Thyroid gland (tissue), 4 donors: Measurements from ENCODE around the gene SRBD1. TPM values are rescaled to one million over a fixed set of nuclear protein-coding genes. Genes with fewer than 3 reads are reported as not detected.

Source experiments
- DNase-seq, 2 donors: peaks; one replicate each; pipeline ENCODE4 v3.0.0-alpha.2; 2019
- H3K27ac ChIP-seq, 3 donors: fragments of 200-600 bp; sonication (generic); 1 replicate in 2 of 3; 2 replicates in 1 of 3; pipeline ENCODE4 v1.5.1; 2016 to 2019; ENCODE audit warnings: mild to moderate bottlenecking in 1 of 3, moderate library complexity in 1 of 3
- H3K27me3 ChIP-seq: fragments of 200-600 bp; sonication (generic); one replicate; pipeline ENCODE4 v1.5.1; 2019
- H3K36me3 ChIP-seq, 2 donors: fragments of 200-600 bp; sonication (generic); one replicate each; pipeline ENCODE4 v1.5.1; 2016 to 2019
- H3K4me1 ChIP-seq, 2 donors: fragments of 200-600 bp; sonication (generic); one replicate each; pipeline ENCODE4 v1.5.1; 2017 to 2019
- H3K4me3 ChIP-seq, 3 donors: fragments of 200-600 bp; sonication (generic); replicated peaks in 1 of 3; 1 replicate in 2 of 3; 2 replicates in 1 of 3; pipeline ENCODE4 v1.5.1; 2016; ENCODE audit warnings: mild to moderate bottlenecking in 1 of 3
- H3K9me3 ChIP-seq: fragments of 200-600 bp; sonication (generic); one replicate; pipeline ENCODE4 v1.5.1; 2017
- CTCF ChIP-seq, 6 experiments: fragments of 200-600 bp in 3 of 6; fragments of 450-650 bp in 3 of 6; sonication (generic) in 3 of 6; IDR thresholded peaks; one replicate each; pipeline ENCODE4 v1.5.1; 2016 to 2019; ENCODE audit warnings: antibody characterized with exemption in 6 of 6, mild to moderate bottlenecking in 2 of 6, inconsistent platforms in 1 of 6, moderate library complexity in 1 of 6
- POLR2A ChIP-seq, 2 donors: fragments of 450-650 bp; IDR thresholded peaks; one replicate each; pipeline ENCODE4 v1.6.1; 2017; ENCODE audit warnings: antibody characterized with exemption in 2 of 2, mild to moderate bottlenecking in 2 of 2, moderate library complexity in 1 of 2
- WGBS, 2 donors: methylation state at CpG; one replicate each; pipeline ENCODE4 v1.1.5; 2017; 5-methylcytosine and 5-hydroxymethylcytosine counted together
- intact Hi-C: fragments of 100-400 bp; cut with DNase I; formaldehyde crosslinking; loops from one replicate; pipeline ENCODE4 v1.15.1; 2023
- total RNA-seq, 4 donors: library from RNA; depleted of rRNA; stranded (reverse); fragments of >200 nt; gene quantifications; one replicate each; pipeline ENCODE4 v1.2.3, GENCODE V29; 2016

The SRBD1 gene
- total RNA-seq, 4 donors from 2014 or later, result 23.1 to 33.3 (median 27.2) TPM

DNA sequence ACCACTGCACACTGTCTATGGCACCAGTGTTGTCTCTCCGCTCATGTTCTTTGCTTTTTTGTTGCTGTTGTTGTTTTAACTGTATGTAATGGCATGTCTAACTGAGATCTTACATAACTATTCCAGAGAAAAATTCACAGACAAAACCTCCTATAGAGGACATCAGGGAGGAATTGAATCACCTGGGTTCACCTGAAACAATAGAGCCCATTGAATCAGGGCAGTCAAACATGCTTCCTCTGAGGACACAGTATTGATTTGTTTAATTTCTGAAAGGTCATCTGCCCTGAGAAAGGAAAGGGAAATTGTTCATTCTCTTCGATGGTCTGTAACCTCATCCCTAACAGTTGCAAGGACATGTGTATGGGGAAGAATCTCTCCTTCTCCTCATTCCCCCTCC is 237.5 kb downstream of the SRBD1 start:
- 92 to 93% methylated on average over 2 of the region's 2 CpGs for WGBS, 2 donors
- no peak for DNase-seq
- no peak overlapping the region for H3K27ac ChIP-seq
- H3K27me3 ChIP-seq, result no peaks in the 10 kb centered on the region
- H3K36me3 ChIP-seq, result no peaks in the 10 kb centered on the region
- no peaks in the 10 kb centered on the region for H3K4me1 ChIP-seq
- H3K4me3 ChIP-seq, result no peak overlapping the region
- no peaks in the 10 kb centered on the region for H3K9me3 ChIP-seq
- no peak for TF ChIP-seq POLR2A (IDR thresholded peaks at IDR 0.05)
- TF ChIP-seq CTCF (IDR thresholded peaks at IDR 0.05), result no peak
- intact Hi-C loops, result no loop called here

DNA sequence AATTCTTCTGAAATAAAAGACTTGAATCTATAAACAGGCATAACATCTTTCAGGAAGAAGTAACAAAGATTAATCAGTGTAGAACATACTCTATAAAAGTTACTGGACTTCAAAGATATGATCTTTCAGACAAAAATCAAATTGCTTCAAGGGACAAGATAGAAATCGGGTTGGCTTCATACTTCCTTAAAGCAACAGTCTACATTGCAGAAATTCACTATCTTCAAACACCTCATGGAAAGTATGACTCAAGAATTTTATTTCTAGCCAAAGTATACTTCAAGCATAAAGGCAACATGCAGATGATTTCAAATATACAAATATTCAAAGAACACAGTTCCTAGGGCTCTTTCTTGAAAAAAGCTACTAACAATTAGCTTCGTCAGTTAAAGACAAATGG is 240.7 kb downstream of the SRBD1 start:
- Histone ChIP-seq H3K27me3 (no peaks in the 10 kb centered on the region), H3K27ac (no peak overlapping the region), H3K9me3 (no peaks in the 10 kb centered on the region), H3K36me3 (no peaks in the 10 kb centered on the region), H3K4me3 (no peak overlapping the region), H3K4me1 (no peaks in the 10 kb centered on the region)
- DNase-seq, result no peak
- intact Hi-C loops, result no loop called here
- TF ChIP-seq POLR2A (IDR thresholded peaks at IDR 0.05) (no peak), CTCF (IDR thresholded peaks at IDR 0.05) (no peak)
- WGBS, 2 donors, result 92 to 93% methylated on average over 2 of the region's 2 CpGs

DNA sequence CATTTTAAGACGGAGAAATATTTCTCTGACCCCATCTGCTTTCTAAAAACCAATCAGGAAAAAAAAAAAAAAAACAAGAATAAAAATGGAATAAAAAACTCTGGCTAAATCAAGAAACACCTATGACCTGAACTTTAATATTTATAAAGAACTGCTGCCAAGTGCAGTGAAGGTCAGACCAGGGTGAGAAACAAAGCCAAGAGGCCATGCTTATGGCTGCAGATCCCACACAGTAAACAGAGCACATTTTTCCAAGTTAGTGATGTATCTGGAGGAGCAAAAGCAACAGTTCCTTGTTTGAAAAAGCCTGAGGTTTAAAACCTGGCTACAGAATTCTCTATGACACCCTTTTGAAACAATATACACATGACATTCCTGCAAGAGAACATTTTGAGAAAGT is 242.3 kb downstream of the SRBD1 start:
- H3K27me3 ChIP-seq, result no peaks in the 10 kb centered on the region
- no peak overlapping the region for H3K4me3 ChIP-seq
- no peak overlapping the region for H3K27ac ChIP-seq
- H3K4me1 ChIP-seq, result no peaks in the 10 kb centered on the region
- no peaks in the 10 kb centered on the region for H3K9me3 ChIP-seq
- H3K36me3 ChIP-seq, result no peaks in the 10 kb centered on the region
- TF ChIP-seq POLR2A (IDR thresholded peaks at IDR 0.05) (no peak), CTCF (IDR thresholded peaks at IDR 0.05) (no peak)
- 97% methylated on average over 1 of the region's 1 CpG for WGBS, 2 donors
- DNase-seq, result no peak
- intact Hi-C loops, result no loop called here

DNA sequence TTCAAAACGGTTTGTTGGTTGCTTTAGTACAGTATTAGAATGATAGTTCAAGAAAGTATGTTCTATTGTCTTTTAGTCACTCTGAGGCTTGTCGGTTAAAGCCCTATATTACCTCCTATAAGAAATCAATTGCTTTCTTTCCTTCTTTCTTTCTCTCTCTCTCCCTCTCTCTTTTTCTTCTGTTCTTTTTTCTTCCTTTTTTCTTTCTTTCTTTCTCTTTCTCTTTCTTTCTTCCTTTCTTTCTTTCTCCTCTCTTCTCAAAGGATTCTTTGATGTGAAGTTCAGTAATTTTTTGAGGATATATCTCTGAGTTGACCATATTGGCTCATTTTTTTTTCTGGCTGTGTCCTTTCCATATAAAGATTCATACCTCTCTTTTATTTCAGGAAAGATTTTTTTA is 249.4 kb downstream of the SRBD1 start:
- Histone ChIP-seq H3K4me1 (no peaks in the 10 kb centered on the region), H3K4me3 (no peak overlapping the region), H3K27ac (no peak overlapping the region), H3K36me3 (no peaks in the 10 kb centered on the region), H3K27me3 (no peaks in the 10 kb centered on the region), H3K9me3 (no peaks in the 10 kb centered on the region)
- intact Hi-C loops, result no loop called here
- DNase-seq, result no peak
- TF ChIP-seq CTCF (IDR thresholded peaks at IDR 0.05), result no peak
- no peak for TF ChIP-seq POLR2A (IDR thresholded peaks at IDR 0.05)
- 83 to 85% methylated on average over 2 of the region's 2 CpGs for WGBS, 2 donors

DNA sequence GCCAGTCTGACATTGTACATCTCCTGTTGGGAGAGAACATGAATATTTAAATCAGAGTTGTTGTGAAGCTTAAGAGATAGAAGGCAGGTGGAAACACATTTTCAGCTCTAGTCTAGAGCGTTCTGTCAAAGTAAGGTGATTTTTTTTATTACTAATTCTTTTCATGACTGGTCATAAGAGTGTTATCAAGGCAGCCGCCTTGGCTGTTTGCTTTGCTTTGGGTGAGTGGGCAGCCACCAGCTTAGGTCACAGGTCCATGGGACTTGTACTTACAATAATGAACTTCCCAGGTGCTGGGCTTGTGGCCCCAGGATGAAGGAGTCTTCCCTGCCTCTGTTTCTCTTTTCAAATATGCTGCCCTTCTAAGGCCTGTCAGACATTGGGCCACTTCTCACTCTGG is 256.3 kb downstream of the SRBD1 start:
- Histone ChIP-seq H3K36me3 (no peaks in the 10 kb centered on the region), H3K27ac (no peak overlapping the region), H3K27me3 (no peaks in the 10 kb centered on the region), H3K4me3 (no peak overlapping the region), H3K9me3 (no peaks in the 10 kb centered on the region), H3K4me1 (peaks cover 0 to 8% of the 10 kb centered on the region in 2 donors)
- 31 to 44% methylated on average over 2 of the region's 2 CpGs for WGBS, 2 donors
- intact Hi-C loops, result no loop called here
- peak; percentile 45 to 68 for DNase-seq
- TF ChIP-seq POLR2A (IDR thresholded peaks at IDR 0.05), result no peak
- TF ChIP-seq CTCF (IDR thresholded peaks at IDR 0.05), result no peak
